HCT116 (cell line): ENCODE measurements around the gene SAMD14. TPM values are rescaled to one million over a fixed set of nuclear protein-coding genes. Genes with fewer than 3 reads are reported as not detected.

Experiments
- ATAC-seq: fragments of 200-7000 bp; cut with Tn5 transposase; 2 replicates; pipeline ENCODE4 v1.9.1; 2020; ENCODE audit warnings: mild to moderate bottlenecking, moderate library complexity
- BruUV-seq: library from RNA; stranded (reverse); fragments of 400-500 nt; replicated peaks from 2 replicates; lab custom pipeline; 2021; lab: Mats Ljungman, UMichigan
- CTCF ChIA-PET: fragments of 300-600 bp; sonication (Branson Sonifier 250); formaldehyde crosslinking; loops from one replicate; lab custom pipeline; 2021; ENCODE audit warnings: antibody characterized with exemption; lab: Charles Lee
- POLR2A ChIA-PET: fragments of 300-600, 350-600 bp; sonication (Branson Sonifier 250); formaldehyde crosslinking; loops from one replicate; lab custom pipeline; 2021; ENCODE audit warnings: antibody characterized with exemption; lab: Charles Lee
- RAD21 ChIA-PET, 2 experiments: fragments of 300-600 bp; sonication (Branson Sonifier 250); formaldehyde crosslinking; loops; one replicate each; lab custom pipeline; 2023; ENCODE audit warnings: low total read pairs in 2 of 2; ENCODE audit not compliant: uncharacterized antibody in 2 of 2, unreplicated experiment in 2 of 2, low non-redundant PET in 1 of 2; lab: Charles Lee
- DNase-seq: peaks from one replicate; pipeline ENCODE4 v3.0.0-alpha.2; 2010; ENCODE audit warnings: low read depth, low spot score
- H2AFZ ChIP-seq: fragments of 200-600 bp; shearing (Covaris generic), sonication (generic); 2 replicates; pipeline ENCODE4 v1.6.1; 2017; ENCODE audit warnings: low read depth, mixed run types, mixed read lengths, antibody characterized with exemption, low read length; ENCODE audit not compliant: poor library complexity, severe bottlenecking
- H3K27ac ChIP-seq: 2 replicates; pipeline ENCODE4 v1.5.1; 2012; ENCODE audit warnings: low read depth, low read length
- H3K27me3 ChIP-seq: fragments of 200-600 bp; sonication (generic); 2 replicates; pipeline ENCODE4 v1.6.1; 2016; ENCODE audit warnings: mixed run types, low read length, mixed read lengths; ENCODE audit not compliant: insufficient read depth
- H3K36me3 ChIP-seq, 2 experiments: fragments of 200-500 bp in 1 of 2; fragments of 200-600 bp in 1 of 2; sonication (Bioruptor generic) in 1 of 2; sonication (generic) in 1 of 2; 2 replicates each; pipeline versions ENCODE4 v1.5.1 to v1.6.1; 2014 to 2016; ENCODE audit warnings: low read length in 2 of 2, inconsistent platforms in 1 of 2, mixed read lengths in 1 of 2, mixed run types in 1 of 2; ENCODE audit not compliant: insufficient read depth in 2 of 2, control insufficient read depth in 1 of 2
- H3K4me1 ChIP-seq, 2 experiments: fragments of 200-600 bp in 1 of 2; sonication (generic) in 1 of 2; 2 replicates each; pipeline versions ENCODE4 v1.5.1 to v1.6.1; 2012 to 2017; ENCODE audit warnings: low read length in 2 of 2, inconsistent platforms in 1 of 2, mild to moderate bottlenecking in 1 of 2, mixed read lengths in 1 of 2, mixed run types in 1 of 2, moderate library complexity in 1 of 2; ENCODE audit not compliant: insufficient read depth in 2 of 2, control insufficient read depth in 1 of 2
- H3K4me2 ChIP-seq: fragments of 200-600 bp; sonication (generic); 2 replicates; pipeline ENCODE4 v1.6.1; 2017; ENCODE audit warnings: mixed run types, low read length, mixed read lengths
- H3K4me3 ChIP-seq, 2 experiments: fragments of 200-600 bp in 1 of 2; sonication (generic) in 1 of 2; replicated peaks in 1 of 2; 2 replicates each; pipeline ENCODE4 v1.5.1; 2011 to 2016; ENCODE audit warnings: low read length in 2 of 2, control low read depth in 1 of 2, low read depth in 1 of 2, mild to moderate bottlenecking in 1 of 2, mixed read lengths in 1 of 2, mixed run types in 1 of 2
- H3K79me2 ChIP-seq: fragments of 200-600 bp; sonication (generic); 2 replicates; pipeline ENCODE4 v1.6.1; 2017; ENCODE audit warnings: mild to moderate bottlenecking, mixed run types, low read length, moderate library complexity, mixed read lengths; ENCODE audit not compliant: insufficient read depth
- H3K9ac ChIP-seq: fragments of 200-600 bp; sonication (generic); 2 replicates; pipeline ENCODE4 v1.6.1; 2016; ENCODE audit warnings: low read length, mixed read lengths
- H3K9me2 ChIP-seq: fragments of 200-600 bp; sonication (generic), shearing (Covaris generic); 2 replicates; pipeline ENCODE4 v1.6.1; 2017; ENCODE audit warnings: mixed run types, mild to moderate bottlenecking, moderate library complexity; ENCODE audit not compliant: insufficient read depth
- H3K9me3 ChIP-seq, 2 experiments: fragments of 200-500 bp in 1 of 2; fragments of 200-600 bp in 1 of 2; sonication (Bioruptor generic) in 1 of 2; sonication (generic) in 1 of 2; 2 replicates each; pipeline ENCODE4 v1.6.1; 2014 to 2017; ENCODE audit warnings: low read length in 2 of 2, mixed read lengths in 2 of 2, inconsistent platforms in 1 of 2, low read depth in 1 of 2, mild to moderate bottlenecking in 1 of 2, mixed run types in 1 of 2, moderate library complexity in 1 of 2; ENCODE audit not compliant: control insufficient read depth in 1 of 2, insufficient read depth in 1 of 2
- H4K20me1 ChIP-seq: fragments of 200-600 bp; sonication (generic), shearing (Covaris generic); 2 replicates; pipeline ENCODE4 v1.6.1; 2017; ENCODE audit warnings: mixed run types, mild to moderate bottlenecking, moderate library complexity; ENCODE audit not compliant: insufficient read depth
- CBX3 ChIP-seq: IDR thresholded peaks from 2 replicates; pipeline ENCODE4 v1.6.1; 2012; ENCODE audit warnings: low read depth
- EZH2 ChIP-seq: fragments of 200-600 bp; sonication (generic); IDR thresholded peaks from 2 replicates; pipeline ENCODE4 v1.6.1; 2017; ENCODE audit warnings: antibody characterized with exemption, mixed run types
- JUND ChIP-seq: IDR thresholded peaks from 2 replicates; pipeline ENCODE4 v1.6.1; 2012
- POLR2AphosphoS5 ChIP-seq: IDR thresholded peaks from 2 replicates; pipeline ENCODE4 v1.6.1; 2011; ENCODE audit warnings: mild to moderate bottlenecking, low read depth, low read length, moderate library complexity
- TCF7L2 ChIP-seq: IDR thresholded peaks from 2 replicates; pipeline ENCODE4 v1.7.0; 2011; ENCODE audit warnings: borderline replicate concordance, inconsistent platforms; ENCODE audit not compliant: insufficient read depth, insufficient read length; ENCODE audit errors: extremely low read depth
- YY1 ChIP-seq: IDR thresholded peaks from 2 replicates; pipeline ENCODE4 v1.6.1; 2011; ENCODE audit warnings: low read length, low read depth, moderate library complexity, mild to moderate bottlenecking; ENCODE audit not compliant: insufficient replicate concordance; ENCODE audit errors: extremely low read depth
- ZFX ChIP-seq: fragments of 450-650 bp; IDR thresholded peaks from 2 replicates; pipeline ENCODE4 v1.6.1; 2017
- ZNF274 ChIP-seq: fragments of 200-500 bp; sonication (Bioruptor generic); IDR thresholded peaks from 2 replicates; pipeline ENCODE4 v1.6.1; 2014; ENCODE audit warnings: mild to moderate bottlenecking, low read depth, low read length, inconsistent platforms
- intact Hi-C: fragments of 100-400 bp; cut with micrococcal nuclease; formaldehyde crosslinking; loops from 2 replicates; pipeline ENCODE4 v1.10.0; 2022
- total RNA-seq: library from RNA; stranded (reverse); gene quantifications from one replicate; pipeline ENCODE4 v1.2.1, GENCODE V29; 2021; ENCODE audit not compliant: unreplicated experiment
- TF ChIP-seq, protein P1 (sequence below): IDR thresholded peaks from 2 replicates; pipeline ENCODE4 v1.6.1; 2012; ENCODE audit warnings: low read depth
- TF ChIP-seq, protein P2 (sequence below), 3 experiments: fragments of 200-600 bp in 1 of 3; sonication (generic) in 1 of 3; IDR thresholded peaks in 2 of 3; conservative IDR thresholded peaks in 1 of 3; 2 replicates each; pipeline ENCODE4 v1.5.1; 2012 to 2017; ENCODE audit warnings: low read depth in 2 of 3, low read length in 2 of 3, antibody characterized with exemption in 1 of 3, borderline replicate concordance in 1 of 3, control low read depth in 1 of 3, mild to moderate bottlenecking in 1 of 3, mixed read lengths in 1 of 3, mixed run types in 1 of 3, moderate library complexity in 1 of 3; ENCODE audit not compliant: insufficient read depth in 1 of 3

Gene SAMD14
- total RNA-seq, 1 experiment from 2014 or later, result 1.5 TPM

DNA sequence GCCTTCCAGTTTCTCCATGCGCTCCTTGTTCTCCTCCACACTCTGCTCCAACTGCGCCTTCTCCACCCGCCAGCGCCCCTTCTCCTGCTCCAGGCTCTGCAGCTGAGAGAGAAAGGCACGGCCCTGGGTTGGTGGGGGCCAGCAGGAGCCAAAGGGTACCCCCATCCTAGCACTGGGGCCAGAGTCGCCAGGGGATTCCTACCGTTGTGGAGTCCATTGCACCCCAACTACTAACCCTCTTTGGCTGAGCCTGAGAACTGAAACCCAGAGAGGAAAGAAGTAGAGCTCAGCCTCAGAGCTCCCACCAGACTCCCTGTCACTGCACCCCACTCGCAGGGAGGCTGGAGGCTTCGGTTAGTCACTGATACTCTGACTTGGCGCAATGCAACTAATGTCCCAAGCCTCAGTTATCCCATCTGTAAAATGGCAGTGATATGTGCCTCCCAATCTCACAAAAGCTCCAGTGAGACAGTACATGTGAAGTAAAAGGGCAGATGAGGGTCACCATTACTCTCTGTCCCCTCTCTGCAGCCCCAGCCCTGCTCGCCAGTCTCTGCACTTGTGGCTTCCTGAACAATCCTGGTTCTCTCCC lies 6.2 kb upstream of the SAMD14 start:
- H3K4me3 ChIP-seq, result no peak overlapping the region

More for the DNA sequence above, 6.2 kb upstream of the SAMD14 start:
- Histone ChIP-seq H3K27ac (no peak overlapping the region; the same call in 1 of the 2 replicates), H4K20me1 (peaks cover 4% of the 10 kb centered on the region; the same call in 1 of the 2 replicates), H3K27me3 (no peaks in the 10 kb centered on the region), H3K9me2 (no peaks in the 10 kb centered on the region), H3K36me3 (peaks cover 61 to 70% of the 10 kb centered on the region in 2 experiments), H2AFZ (no peak overlapping the region), H3K79me2 (peaks cover 20% of the 10 kb centered on the region; the same call in 1 of the 2 replicates), H3K9ac (no peak overlapping the region), H3K4me2 (no peak overlapping the region), H3K9me3 (no peaks in the 10 kb centered on the region), H3K4me1 (peaks cover 12 to 34% of the 10 kb centered on the region in 2 experiments)
- TF ChIP-seq CBX3, result no peak
- TF ChIP-seq, protein P1, sequence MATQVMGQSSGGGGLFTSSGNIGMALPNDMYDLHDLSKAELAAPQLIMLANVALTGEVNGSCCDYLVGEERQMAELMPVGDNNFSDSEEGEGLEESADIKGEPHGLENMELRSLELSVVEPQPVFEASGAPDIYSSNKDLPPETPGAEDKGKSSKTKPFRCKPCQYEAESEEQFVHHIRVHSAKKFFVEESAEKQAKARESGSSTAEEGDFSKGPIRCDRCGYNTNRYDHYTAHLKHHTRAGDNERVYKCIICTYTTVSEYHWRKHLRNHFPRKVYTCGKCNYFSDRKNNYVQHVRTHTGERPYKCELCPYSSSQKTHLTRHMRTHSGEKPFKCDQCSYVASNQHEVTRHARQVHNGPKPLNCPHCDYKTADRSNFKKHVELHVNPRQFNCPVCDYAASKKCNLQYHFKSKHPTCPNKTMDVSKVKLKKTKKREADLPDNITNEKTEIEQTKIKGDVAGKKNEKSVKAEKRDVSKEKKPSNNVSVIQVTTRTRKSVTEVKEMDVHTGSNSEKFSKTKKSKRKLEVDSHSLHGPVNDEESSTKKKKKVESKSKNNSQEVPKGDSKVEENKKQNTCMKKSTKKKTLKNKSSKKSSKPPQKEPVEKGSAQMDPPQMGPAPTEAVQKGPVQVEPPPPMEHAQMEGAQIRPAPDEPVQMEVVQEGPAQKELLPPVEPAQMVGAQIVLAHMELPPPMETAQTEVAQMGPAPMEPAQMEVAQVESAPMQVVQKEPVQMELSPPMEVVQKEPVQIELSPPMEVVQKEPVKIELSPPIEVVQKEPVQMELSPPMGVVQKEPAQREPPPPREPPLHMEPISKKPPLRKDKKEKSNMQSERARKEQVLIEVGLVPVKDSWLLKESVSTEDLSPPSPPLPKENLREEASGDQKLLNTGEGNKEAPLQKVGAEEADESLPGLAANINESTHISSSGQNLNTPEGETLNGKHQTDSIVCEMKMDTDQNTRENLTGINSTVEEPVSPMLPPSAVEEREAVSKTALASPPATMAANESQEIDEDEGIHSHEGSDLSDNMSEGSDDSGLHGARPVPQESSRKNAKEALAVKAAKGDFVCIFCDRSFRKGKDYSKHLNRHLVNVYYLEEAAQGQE, result no peak
- no peak for TF ChIP-seq ZFX
- TF ChIP-seq YY1, result no peak
- no peak for TF ChIP-seq POLR2AphosphoS5
- TF ChIP-seq, protein P2, sequence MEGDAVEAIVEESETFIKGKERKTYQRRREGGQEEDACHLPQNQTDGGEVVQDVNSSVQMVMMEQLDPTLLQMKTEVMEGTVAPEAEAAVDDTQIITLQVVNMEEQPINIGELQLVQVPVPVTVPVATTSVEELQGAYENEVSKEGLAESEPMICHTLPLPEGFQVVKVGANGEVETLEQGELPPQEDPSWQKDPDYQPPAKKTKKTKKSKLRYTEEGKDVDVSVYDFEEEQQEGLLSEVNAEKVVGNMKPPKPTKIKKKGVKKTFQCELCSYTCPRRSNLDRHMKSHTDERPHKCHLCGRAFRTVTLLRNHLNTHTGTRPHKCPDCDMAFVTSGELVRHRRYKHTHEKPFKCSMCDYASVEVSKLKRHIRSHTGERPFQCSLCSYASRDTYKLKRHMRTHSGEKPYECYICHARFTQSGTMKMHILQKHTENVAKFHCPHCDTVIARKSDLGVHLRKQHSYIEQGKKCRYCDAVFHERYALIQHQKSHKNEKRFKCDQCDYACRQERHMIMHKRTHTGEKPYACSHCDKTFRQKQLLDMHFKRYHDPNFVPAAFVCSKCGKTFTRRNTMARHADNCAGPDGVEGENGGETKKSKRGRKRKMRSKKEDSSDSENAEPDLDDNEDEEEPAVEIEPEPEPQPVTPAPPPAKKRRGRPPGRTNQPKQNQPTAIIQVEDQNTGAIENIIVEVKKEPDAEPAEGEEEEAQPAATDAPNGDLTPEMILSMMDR (IDR thresholded peaks at IDR 0.05 in 2 of 3, conservative IDR thresholded peaks at IDR 0.05 in 1 of 3; ENCODE audit: borderline replicate concordance in 1 of 3, insufficient read depth in 1 of 3, low read depth in 2 of 3, low read length in 2 of 3), result no peak
- no peak for TF ChIP-seq EZH2
- TF ChIP-seq TCF7L2, result no peak
- no peak for TF ChIP-seq ZNF274
- no peak for TF ChIP-seq JUND
- ChIA-PET RAD21 (no interaction called here), POLR2A (no interaction called here), CTCF (interaction anchor here (1.2 to 1.6 kb wide), 4 partner anchors 10 to 16 kb away, joined by 3 to 5 read pairs (median 4); no protein-coding TSS in a partner anchor)
- no peak for DNase-seq
- no TSS peak for BruUV-seq
- no peak for ATAC-seq
- intact Hi-C loops, result no loop called here
